ENCODE data around the gene FLT3.

DNA sequence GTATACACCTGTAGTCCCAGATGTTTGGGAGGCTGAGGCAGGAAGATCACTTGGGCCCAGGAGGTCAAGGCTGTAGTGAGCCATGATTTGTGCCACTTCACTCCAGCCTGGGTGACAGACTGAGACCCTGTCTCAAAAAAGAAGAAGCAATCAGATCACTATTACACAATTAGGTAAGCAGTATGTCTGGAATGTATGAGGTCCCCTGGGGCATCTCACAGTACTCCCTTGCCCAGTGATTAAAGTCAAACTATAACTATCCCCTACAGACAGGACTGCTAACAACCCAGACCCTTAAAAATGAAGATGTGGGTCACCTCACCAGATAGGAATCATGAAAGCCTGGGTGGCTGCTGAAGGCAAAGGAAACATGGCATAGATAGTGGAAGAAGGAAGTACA lies 28.6 kb upstream of the FLT3 start:
- TF ChIP-seq, protein P1, sequence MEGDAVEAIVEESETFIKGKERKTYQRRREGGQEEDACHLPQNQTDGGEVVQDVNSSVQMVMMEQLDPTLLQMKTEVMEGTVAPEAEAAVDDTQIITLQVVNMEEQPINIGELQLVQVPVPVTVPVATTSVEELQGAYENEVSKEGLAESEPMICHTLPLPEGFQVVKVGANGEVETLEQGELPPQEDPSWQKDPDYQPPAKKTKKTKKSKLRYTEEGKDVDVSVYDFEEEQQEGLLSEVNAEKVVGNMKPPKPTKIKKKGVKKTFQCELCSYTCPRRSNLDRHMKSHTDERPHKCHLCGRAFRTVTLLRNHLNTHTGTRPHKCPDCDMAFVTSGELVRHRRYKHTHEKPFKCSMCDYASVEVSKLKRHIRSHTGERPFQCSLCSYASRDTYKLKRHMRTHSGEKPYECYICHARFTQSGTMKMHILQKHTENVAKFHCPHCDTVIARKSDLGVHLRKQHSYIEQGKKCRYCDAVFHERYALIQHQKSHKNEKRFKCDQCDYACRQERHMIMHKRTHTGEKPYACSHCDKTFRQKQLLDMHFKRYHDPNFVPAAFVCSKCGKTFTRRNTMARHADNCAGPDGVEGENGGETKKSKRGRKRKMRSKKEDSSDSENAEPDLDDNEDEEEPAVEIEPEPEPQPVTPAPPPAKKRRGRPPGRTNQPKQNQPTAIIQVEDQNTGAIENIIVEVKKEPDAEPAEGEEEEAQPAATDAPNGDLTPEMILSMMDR (IDR thresholded peaks at IDR 0.05): no peak
- TF ChIP-seq CEBPB (IDR thresholded peaks at IDR 0.05): no peak
- no peak for TF ChIP-seq RNF2 (IDR thresholded peaks at IDR 0.05; ENCODE audit: borderline replicate concordance, low read depth)
- TF ChIP-seq POLR2A (IDR thresholded peaks at IDR 0.05; ENCODE audit: low read length): no peak
- no peak for TF ChIP-seq JUN (IDR thresholded peaks at IDR 0.05)
- TF ChIP-seq, protein P2, sequence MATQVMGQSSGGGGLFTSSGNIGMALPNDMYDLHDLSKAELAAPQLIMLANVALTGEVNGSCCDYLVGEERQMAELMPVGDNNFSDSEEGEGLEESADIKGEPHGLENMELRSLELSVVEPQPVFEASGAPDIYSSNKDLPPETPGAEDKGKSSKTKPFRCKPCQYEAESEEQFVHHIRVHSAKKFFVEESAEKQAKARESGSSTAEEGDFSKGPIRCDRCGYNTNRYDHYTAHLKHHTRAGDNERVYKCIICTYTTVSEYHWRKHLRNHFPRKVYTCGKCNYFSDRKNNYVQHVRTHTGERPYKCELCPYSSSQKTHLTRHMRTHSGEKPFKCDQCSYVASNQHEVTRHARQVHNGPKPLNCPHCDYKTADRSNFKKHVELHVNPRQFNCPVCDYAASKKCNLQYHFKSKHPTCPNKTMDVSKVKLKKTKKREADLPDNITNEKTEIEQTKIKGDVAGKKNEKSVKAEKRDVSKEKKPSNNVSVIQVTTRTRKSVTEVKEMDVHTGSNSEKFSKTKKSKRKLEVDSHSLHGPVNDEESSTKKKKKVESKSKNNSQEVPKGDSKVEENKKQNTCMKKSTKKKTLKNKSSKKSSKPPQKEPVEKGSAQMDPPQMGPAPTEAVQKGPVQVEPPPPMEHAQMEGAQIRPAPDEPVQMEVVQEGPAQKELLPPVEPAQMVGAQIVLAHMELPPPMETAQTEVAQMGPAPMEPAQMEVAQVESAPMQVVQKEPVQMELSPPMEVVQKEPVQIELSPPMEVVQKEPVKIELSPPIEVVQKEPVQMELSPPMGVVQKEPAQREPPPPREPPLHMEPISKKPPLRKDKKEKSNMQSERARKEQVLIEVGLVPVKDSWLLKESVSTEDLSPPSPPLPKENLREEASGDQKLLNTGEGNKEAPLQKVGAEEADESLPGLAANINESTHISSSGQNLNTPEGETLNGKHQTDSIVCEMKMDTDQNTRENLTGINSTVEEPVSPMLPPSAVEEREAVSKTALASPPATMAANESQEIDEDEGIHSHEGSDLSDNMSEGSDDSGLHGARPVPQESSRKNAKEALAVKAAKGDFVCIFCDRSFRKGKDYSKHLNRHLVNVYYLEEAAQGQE (IDR thresholded peaks at IDR 0.05): no peak
- no peak for TF ChIP-seq MYC (IDR thresholded peaks at IDR 0.05; ENCODE audit: borderline replicate concordance, low read length)
- no peak for TF ChIP-seq MAFK (IDR thresholded peaks at IDR 0.05; ENCODE audit: partially characterized antibody)
- TF ChIP-seq RAD21 (conservative IDR thresholded peaks at IDR 0.05 in 1 of 2, IDR thresholded peaks at IDR 0.05 in 1 of 2): no peak
- TF ChIP-seq, protein P3, sequence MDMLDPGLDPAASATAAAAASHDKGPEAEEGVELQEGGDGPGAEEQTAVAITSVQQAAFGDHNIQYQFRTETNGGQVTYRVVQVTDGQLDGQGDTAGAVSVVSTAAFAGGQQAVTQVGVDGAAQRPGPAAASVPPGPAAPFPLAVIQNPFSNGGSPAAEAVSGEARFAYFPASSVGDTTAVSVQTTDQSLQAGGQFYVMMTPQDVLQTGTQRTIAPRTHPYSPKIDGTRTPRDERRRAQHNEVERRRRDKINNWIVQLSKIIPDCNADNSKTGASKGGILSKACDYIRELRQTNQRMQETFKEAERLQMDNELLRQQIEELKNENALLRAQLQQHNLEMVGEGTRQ (IDR thresholded peaks at IDR 0.05): no peak
- TF ChIP-seq CHD2 (IDR thresholded peaks at IDR 0.05; ENCODE audit: low read length, partially characterized antibody): no peak
- TF ChIP-seq JUNB (IDR thresholded peaks at IDR 0.05): no peak

Data from A549 (cell line).